Endothelial cell of hepatic sinusoid (primary cell): Measurements from ENCODE around the gene IL20.

Experiments
- in situ Hi-C: cut with HindIII; loops from 2 replicates; pipeline ENCODE4 v1.10.0; 2017; ENCODE audit warnings: low sequenced_read_pairs

IL20 gene

GRCh38 chr1:206873603-206874188 lies 8.3 kb downstream of the IL20 start:
- in situ Hi-C loops = no loop called here

- in situ Hi-C loops = no loop called here
Measured at GRCh38 chr1:206875752-206876377, 10.4 kb downstream of the IL20 start.

DNA sequence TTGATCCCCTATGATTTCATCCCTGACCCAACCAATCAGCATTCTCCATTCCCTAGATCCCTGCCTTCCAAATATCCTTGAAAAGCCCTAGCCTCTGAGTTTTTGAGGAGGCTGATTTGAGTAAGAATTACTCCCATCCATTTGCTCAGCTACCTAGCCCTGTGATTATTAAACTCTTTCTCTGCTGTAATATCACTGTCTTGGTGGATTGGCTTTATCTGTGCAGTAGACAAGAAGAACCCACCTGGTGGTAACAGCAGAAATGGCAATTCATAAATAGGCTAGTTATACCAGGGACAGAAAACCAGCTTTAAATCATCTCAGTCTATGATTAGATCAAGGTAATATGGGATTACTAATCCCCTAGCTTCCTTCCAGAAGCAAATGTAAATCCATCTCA lies 13.0 kb downstream of the IL20 start:
- in situ Hi-C loops = no loop called here

GRCh38 chr1:206880314-206880713 lies 14.9 kb downstream of the IL20 start:
- in situ Hi-C loops = no loop called here

- in situ Hi-C loops = no loop called here
Measured at GRCh38 chr1:206882555-206882954, 17.1 kb downstream of the IL20 start.

DNA sequence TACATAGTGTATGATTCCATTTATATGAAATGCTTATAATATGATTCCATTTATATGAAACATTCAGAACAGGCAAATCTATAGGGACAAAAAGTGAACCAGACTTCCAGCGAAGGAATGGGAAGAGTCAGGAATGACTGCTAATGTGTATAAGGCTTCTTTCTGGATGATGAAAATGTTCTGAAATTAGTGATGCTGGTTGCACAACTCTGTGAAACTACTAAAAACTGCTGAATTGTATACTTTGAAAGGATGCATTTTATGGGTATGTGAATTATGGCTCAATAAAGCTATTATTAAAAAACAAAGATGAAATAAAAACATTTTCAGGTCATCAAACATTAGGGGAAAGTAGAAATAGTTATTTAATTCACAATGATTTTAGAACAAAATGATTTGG lies 17.7 kb downstream of the IL20 start:
- in situ Hi-C loops = no loop called here

GRCh38 chr1:206883876-206884275 lies 18.5 kb downstream of the IL20 start:
- in situ Hi-C loops = no loop called here

- in situ Hi-C loops = no loop called here
Measured at GRCh38 chr1:206885341-206886060, 20.1 kb downstream of the IL20 start.

GRCh38 chr1:206886831-206887230 lies 21.4 kb downstream of the IL20 start:
- in situ Hi-C loops = no loop called here

- in situ Hi-C loops = no loop called here
Measured at GRCh38 chr1:206887701-206888100, 22.3 kb downstream of the IL20 start.

- in situ Hi-C loops = no loop called here
Measured at GRCh38 chr1:206890125-206891060, 25.0 kb downstream of the IL20 start.

- in situ Hi-C loops = no loop called here
Measured at GRCh38 chr1:206891412-206891811, 26.0 kb downstream of the IL20 start.

- in situ Hi-C loops = no loop called here
Measured at GRCh38 chr1:206892351-206892984, 27.0 kb downstream of the IL20 start.

- in situ Hi-C loops = no loop called here
Measured at GRCh38 chr1:206893380-206893779, 28.0 kb downstream of the IL20 start.

- in situ Hi-C loops = no loop called here
Measured at GRCh38 chr1:206895325-206895724, 29.9 kb downstream of the IL20 start.

- in situ Hi-C loops = no loop called here
Measured at GRCh38 chr1:206895837-206896242, 30.4 kb downstream of the IL20 start.

GRCh38 chr1:206896261-206896660 lies 30.8 kb downstream of the IL20 start:
- in situ Hi-C loops = no loop called here

DNA sequence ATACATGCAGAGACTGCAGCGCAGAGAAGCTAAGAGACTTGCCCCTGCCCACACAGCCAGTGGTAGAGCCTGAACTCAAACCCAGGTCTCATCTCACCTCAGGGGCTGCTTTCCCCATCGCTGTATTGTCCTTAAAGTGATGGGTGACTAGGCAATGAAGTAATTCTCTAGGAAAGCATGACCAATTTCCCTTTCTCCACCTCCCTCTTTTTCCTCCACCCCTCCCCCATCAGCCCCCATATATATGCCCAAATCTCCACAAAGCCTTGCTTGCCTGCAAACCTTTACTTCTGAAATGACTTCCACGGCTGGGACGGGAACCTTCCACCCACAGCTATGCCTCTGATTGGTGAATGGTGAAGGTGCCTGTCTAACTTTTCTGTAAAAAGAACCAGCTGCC lies 31.8 kb downstream of the IL20 start, which contains the start of gene IL24:
TSS of gene IL24 (plus strand) at position 269 of the 400 bp plus-strand sequence. CDS start 390 bp downstream, outside the sequence.
- in situ Hi-C loops = no loop called here

GRCh38 chr1:206898089-206898914 lies 32.9 kb downstream of the IL20 start:
- in situ Hi-C loops = no loop called here
